RWPE1 (cell line): Measurements from ENCODE around the gene NDUFS2.
"Not testable (repeated sequence)": the region's sequence is repeated elsewhere in the genome, so short reads cannot be mapped to it uniquely, and the experiment has no call there.

Source experiments
- CTCF ChIA-PET: fragments of 350-600 bp; sonication (Branson Sonifier 250); formaldehyde crosslinking; extraction: SDS; loops from one replicate; lab custom pipeline; 2021; lab: Yijun Ruan, JAX
- POLR2A ChIA-PET: fragments of 400-600 bp; formaldehyde crosslinking; extraction: SDS; loops from one replicate; lab custom pipeline; 2020; ENCODE audit warnings: antibody characterized with exemption; ENCODE audit not compliant: low non-redundant PET; lab: Yijun Ruan, JAX
- DNase-seq: peaks from one replicate; pipeline ENCODE4 v3.0.0; 2012; ENCODE audit warnings: low spot score
- H3K27ac ChIP-seq: fragments of 450-650 bp; 2 replicates; pipeline ENCODE4 v1.5.1; 2017
- TF ChIP-seq, protein P1 (sequence below): fragments of 450-650 bp; conservative IDR thresholded peaks from 2 replicates; pipeline ENCODE4 v1.5.1; 2017; ENCODE audit warnings: low read depth, mild to moderate bottlenecking

NDUFS2 gene

DNA sequence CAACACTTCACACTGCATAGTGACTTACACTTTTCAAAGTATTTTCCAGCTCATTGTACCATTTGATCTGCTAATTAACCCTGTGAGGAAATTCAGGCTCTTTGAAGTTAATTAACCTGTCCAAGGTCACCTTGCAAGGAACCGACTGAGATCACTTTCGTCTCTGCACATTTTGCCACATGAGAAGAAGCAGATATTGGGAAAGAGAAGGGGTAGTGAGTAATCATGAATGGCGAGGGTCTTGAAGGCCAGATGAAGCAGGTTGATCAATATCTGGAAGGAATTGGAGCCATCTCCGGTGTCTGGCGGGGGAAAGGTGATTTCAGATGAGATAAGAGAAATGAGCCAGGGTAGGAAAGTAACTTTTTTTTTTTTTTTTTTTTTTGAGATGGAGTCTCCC lies 17.8 kb downstream of the NDUFS2 start:
- CTCF ChIA-PET, result interaction anchor here (0.6 kb wide), 1 partner anchor 168 kb away, joined by 4 read pairs; no protein-coding TSS in a partner anchor
- DNase-seq, result no peak
- TF ChIP-seq, protein P1, sequence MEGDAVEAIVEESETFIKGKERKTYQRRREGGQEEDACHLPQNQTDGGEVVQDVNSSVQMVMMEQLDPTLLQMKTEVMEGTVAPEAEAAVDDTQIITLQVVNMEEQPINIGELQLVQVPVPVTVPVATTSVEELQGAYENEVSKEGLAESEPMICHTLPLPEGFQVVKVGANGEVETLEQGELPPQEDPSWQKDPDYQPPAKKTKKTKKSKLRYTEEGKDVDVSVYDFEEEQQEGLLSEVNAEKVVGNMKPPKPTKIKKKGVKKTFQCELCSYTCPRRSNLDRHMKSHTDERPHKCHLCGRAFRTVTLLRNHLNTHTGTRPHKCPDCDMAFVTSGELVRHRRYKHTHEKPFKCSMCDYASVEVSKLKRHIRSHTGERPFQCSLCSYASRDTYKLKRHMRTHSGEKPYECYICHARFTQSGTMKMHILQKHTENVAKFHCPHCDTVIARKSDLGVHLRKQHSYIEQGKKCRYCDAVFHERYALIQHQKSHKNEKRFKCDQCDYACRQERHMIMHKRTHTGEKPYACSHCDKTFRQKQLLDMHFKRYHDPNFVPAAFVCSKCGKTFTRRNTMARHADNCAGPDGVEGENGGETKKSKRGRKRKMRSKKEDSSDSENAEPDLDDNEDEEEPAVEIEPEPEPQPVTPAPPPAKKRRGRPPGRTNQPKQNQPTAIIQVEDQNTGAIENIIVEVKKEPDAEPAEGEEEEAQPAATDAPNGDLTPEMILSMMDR, result no peak
- H3K27ac ChIP-seq, result no peak overlapping the region
- POLR2A ChIA-PET, result interaction anchor here (0.6 to 0.7 kb wide), 2 partner anchors 32 to 1955 kb away, joined by 3 to 4 read pairs; no protein-coding TSS in a partner anchor

DNA sequence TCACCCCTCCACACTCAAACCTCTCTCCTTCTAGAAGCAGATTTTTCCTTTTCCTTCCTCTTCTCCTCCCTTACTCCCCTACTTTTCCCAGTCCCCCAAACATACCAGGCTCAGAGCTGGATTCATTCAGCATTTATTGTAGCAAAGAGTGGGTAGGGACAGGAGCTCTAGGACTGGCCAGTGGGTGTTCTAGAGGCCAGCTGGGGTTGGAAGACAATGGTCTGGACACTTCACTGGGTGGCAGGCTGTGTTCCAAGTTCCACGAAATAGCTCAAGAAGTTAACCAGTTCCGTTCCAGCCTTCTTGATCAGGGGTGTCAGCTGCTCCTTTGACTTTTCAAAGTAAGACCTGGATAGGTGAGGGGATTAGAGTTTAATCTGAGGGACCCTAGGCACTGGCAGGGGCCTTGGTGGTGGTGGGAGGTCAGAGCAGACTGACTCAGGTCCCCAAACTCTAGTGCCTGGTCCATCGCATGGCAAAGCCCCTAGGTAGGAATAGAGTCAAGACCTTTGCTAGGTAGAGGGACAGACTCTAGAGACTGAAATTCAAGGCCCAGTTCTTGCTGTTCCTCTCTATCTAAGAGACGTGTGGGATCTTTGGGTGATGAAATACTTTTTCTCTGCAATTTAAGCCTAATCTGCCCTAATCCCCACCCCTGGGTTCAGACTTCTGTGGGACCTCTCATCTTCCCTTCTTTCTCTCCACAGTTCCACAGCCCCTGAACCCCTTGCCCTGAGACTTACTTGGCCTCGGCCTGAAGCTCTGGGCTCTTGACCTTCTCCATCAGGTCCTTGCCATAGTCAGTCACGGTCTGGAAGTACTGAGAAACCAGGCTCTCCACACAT lies 20.2 kb downstream of the NDUFS2 start:
- CTCF ChIA-PET, result no interaction called here
- POLR2A ChIA-PET, result no interaction called here
- no peak overlapping the region for H3K27ac ChIP-seq
- TF ChIP-seq, protein P1, result no peak
- no peak for DNase-seq

DNA sequence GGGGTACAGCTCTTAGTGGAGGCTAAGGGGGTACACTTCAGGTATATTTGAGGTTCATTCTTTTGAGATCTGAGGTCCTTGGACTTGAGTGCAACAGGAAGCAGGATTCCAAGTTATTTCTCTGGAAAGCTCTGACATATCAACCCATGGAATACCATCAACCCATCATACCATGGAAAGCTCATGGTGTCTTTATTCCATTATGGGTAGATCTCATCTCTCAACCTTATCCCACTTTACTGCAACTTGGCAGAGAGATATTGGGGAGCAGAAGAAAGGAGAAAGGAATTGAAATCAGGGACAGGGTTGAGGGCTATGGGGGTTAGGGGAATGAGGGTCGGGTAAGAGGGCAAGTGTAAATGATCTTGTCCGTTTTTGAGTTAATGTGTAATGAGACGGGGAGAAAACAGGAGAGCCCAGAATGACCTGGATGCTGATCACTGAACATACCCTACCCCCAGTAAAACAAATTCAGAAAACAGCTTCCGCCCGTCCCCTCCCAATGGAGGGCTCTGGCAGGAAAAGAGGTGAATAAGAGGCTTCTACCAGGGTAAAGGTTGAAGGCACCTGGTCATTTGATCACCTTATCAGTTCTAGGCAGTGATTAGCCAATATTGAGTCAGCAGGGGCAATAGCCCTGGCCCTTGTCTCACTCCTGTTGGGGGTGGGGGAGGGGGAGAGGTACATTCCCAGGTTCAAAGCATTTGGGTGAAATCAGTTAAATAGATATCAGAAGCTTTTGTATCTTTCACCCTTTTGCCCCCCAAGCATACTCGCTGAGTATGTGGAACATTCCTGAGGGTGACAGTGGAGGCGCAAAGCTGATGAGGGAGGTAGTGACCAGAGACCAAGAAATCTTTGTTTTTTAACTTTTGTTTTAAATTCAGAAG lies 21.9 kb downstream of the NDUFS2 start:
- H3K27ac ChIP-seq, result no peak overlapping the region
- no peak for DNase-seq
- ChIA-PET CTCF (no interaction called here), POLR2A (no interaction called here)
- TF ChIP-seq, protein P1, result no peak

DNA sequence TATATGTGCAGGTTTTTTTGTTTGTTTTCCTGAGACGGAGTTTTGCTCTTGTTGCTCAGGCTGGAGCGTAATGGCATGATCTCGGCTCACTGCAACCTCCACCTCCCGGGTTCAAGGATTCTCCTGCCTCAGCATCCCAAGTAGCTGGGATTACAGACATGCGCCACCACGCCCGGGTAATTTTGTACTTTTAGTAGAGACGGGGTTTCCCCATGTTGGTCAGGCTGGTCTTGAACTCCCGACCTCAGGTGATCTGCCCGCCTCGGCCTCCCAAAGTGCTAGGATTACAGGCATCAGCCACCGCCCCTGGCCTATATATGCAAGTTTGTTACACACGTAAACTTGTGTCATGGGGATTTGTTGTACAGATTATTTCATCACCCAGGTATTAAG lies 22.5 kb downstream of the NDUFS2 start:
- H3K27ac ChIP-seq, DNase-seq, POLR2A ChIA-PET: not testable (repeated sequence)
- CTCF ChIA-PET, result interaction anchor here (4.4 kb wide), 1 partner anchor 67 kb away, joined by 24 read pairs; no protein-coding TSS in a partner anchor

DNA sequence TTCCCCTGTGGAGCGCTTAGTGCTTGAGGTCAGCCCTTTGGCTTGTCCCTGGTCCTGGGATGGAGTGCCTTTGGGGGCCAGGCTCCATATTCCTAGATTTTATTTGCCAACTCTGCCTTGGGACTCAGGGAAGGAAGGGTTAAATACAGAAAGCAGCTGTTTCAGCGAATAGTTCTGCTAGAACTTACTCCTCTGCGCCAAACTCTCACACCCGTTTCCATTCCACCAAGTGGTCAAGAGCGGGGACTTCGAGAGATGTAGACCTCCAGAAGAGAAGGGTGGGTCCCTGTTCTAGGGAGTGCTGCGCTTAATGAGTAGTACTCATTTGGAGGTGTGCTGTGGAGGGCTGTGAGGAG lies 23.0 kb downstream of the NDUFS2 start:
- DNase-seq, result no peak
- CTCF ChIA-PET, result interaction anchor here (0.5 to 4.9 kb wide), 7 partner anchors 15 to 157 kb away, joined by 3 to 24 read pairs (median 4); partner anchors contain the start of genes CFAP126 and NDUFS2
- H3K27ac ChIP-seq, result peak overlapping the region; percentile 69
- POLR2A ChIA-PET, result interaction anchor here (0.7 to 0.8 kb wide), 2 partner anchors 22 to 157 kb away, joined by 3 to 4 read pairs; no protein-coding TSS in a partner anchor
- TF ChIP-seq, protein P1, result no peak

DNA sequence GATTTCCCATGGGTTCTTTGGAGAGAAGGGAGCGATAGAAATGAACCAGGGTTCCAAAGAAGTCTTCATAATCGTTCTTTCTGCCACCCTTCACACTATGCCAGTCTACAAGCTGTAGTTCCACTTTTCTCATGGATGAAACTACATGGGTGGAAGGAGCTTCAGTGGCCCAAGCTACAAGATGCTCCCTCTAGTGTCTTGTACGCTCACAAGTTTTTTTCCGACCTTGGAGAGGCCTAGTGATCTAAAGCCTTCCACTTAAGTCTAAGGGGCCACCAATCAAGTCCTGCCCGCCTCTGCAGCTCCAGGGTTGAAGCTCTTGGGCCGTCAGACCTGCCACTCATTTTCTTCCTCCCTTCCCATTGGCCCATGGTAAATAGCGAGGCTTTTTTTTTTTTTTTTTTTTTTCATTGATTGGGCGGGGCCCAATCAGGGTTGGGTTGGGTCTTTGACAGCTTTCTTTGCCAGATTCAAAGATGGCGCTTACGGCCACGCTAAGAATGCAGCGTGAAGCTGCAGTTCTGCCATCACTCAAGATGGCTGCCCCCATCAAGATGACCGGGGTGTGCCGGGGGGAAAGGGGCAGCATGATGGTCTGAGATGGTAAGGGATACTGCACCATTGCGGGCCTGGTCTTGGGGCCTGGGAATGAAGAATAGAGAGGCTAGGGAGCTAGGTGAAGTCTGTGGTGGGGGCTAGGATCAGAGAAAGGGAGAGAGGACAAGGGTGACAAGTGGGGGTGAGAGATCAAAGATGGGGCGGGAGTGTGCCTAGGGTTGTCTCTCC lies 23.6 kb downstream of the NDUFS2 start, which contains the start of gene TOMM40L:
TOMM40L (plus strand) TSS at position 527 of the 786 bp plus-strand sequence. CDS start 430 bp downstream, outside the sequence.
- POLR2A ChIA-PET, result interaction anchor here (0.7 to 0.8 kb wide), 2 partner anchors 23 to 156 kb away, joined by 3 to 4 read pairs; no protein-coding TSS in a partner anchor
- peak; percentile 98 for DNase-seq
- CTCF ChIA-PET, result interaction anchor here (0.5 to 4.9 kb wide), 11 partner anchors 10 to 156 kb away, joined by 3 to 24 read pairs (median 4); partner anchors contain the start of genes CFAP126 and NDUFS2

More for the DNA sequence above, 23.6 kb downstream of the NDUFS2 start, which contains the start of gene TOMM40L:
- TF ChIP-seq, protein P1, result peak; percentile 60
- peak within 1 kb of the TSS; percentile 69 for H3K27ac ChIP-seq
